GM23338 (cell line): ENCODE data around the gene HEXD. TPM values are rescaled to one million over a fixed set of nuclear protein-coding genes. Genes with fewer than 3 reads are reported as not detected.

Experiments
- ATAC-seq: fragments of 200-7000 bp; cut with Tn5 transposase; 3 replicates; pipeline ENCODE4 v1.9.1; 2020
- DNase-seq: peaks from one replicate; pipeline ENCODE4 v3.0.0-alpha.2; 2015; ENCODE audit warnings: low spot score
- H2AFZ ChIP-seq: fragments of 200-600 bp; sonication (generic); 2 replicates; pipeline ENCODE4 v1.8.0; 2016; ENCODE audit warnings: antibody characterized with exemption, mild to moderate bottlenecking, moderate library complexity
- H3F3A ChIP-seq: fragments of 200-600 bp; sonication (generic); replicated peaks from 2 replicates; pipeline ENCODE4 v1.8.0; 2017; ENCODE audit warnings: antibody characterized with exemption, mixed run types, low read depth
- H3K27ac ChIP-seq: fragments of 200-600 bp; sonication (generic); 2 replicates; pipeline ENCODE4 v1.6.1; 2016; ENCODE audit warnings: low read depth
- H3K27me3 ChIP-seq: fragments of 200-600 bp; sonication (generic); 2 replicates; pipeline ENCODE4 v1.8.0; 2016; ENCODE audit warnings: mild to moderate bottlenecking, mixed run types, moderate library complexity; ENCODE audit not compliant: insufficient read depth
- H3K36me3 ChIP-seq: fragments of 200-600 bp; sonication (generic); 2 replicates; pipeline ENCODE4 v1.8.0; 2016; ENCODE audit warnings: mild to moderate bottlenecking; ENCODE audit not compliant: insufficient read depth
- H3K4me1 ChIP-seq: fragments of 200-600 bp; sonication (generic); 2 replicates; pipeline ENCODE4 v1.8.0; 2016; ENCODE audit warnings: mild to moderate bottlenecking, moderate library complexity; ENCODE audit not compliant: insufficient read depth
- H3K4me2 ChIP-seq: fragments of 200-600 bp; sonication (generic); 2 replicates; pipeline ENCODE4 v1.7.1; 2017; ENCODE audit warnings: mixed run types
- H3K4me3 ChIP-seq: fragments of 200-600 bp; sonication (generic); 2 replicates; pipeline ENCODE4 v1.6.1; 2016; ENCODE audit warnings: mixed run types
- H3K79me2 ChIP-seq: fragments of 200-600 bp; sonication (generic); replicated peaks from 2 replicates; pipeline ENCODE4 v1.8.0; 2017; ENCODE audit warnings: mild to moderate bottlenecking; ENCODE audit not compliant: insufficient read depth
- H3K9me2 ChIP-seq: fragments of 200-600 bp; sonication (generic); 2 replicates; pipeline ENCODE4 v1.8.0; 2017; ENCODE audit not compliant: insufficient read depth
- H4K20me1 ChIP-seq: fragments of 200-600 bp; sonication (generic); replicated peaks from 2 replicates; pipeline ENCODE4 v1.8.0; 2017; ENCODE audit warnings: mild to moderate bottlenecking; ENCODE audit not compliant: insufficient read depth
- H3K27ac Mint-ChIP-seq: 2 replicates; pipeline ENCODE4 v1.8.0; 2020; ENCODE audit warnings: inconsistent platforms, mild to moderate bottlenecking, moderate library complexity, mixed read lengths
- H3K27me3 Mint-ChIP-seq: 3 replicates; pipeline ENCODE4 v1.8.0; 2022; ENCODE audit warnings: low read depth, mild to moderate bottlenecking, moderate library complexity, mixed read lengths, inconsistent platforms; ENCODE audit not compliant: insufficient read depth, poor library complexity
- H3K36me3 Mint-ChIP-seq: 3 replicates; pipeline ENCODE4 v1.8.0; 2021; ENCODE audit warnings: low read depth, mild to moderate bottlenecking, inconsistent platforms, moderate library complexity, mixed read lengths
- H3K4me1 Mint-ChIP-seq: 3 replicates; pipeline ENCODE4 v1.8.0; 2020; ENCODE audit warnings: mild to moderate bottlenecking, inconsistent platforms, mixed read lengths
- H3K4me3 Mint-ChIP-seq: 3 replicates; pipeline ENCODE4 v1.8.0; 2021; ENCODE audit warnings: moderate library complexity, mild to moderate bottlenecking, inconsistent platforms, mixed read lengths
- H3K9me3 Mint-ChIP-seq: 3 replicates; pipeline ENCODE4 v1.8.0; 2020; ENCODE audit warnings: moderate library complexity, mild to moderate bottlenecking, inconsistent platforms, mixed read lengths
- CREB1 ChIP-seq: fragments of 250-450 bp; sonication (Bioruptor Pico); IDR thresholded peaks from 2 replicates; pipeline ENCODE4 v1.5.0; 2020; ENCODE audit warnings: low read depth, mild to moderate bottlenecking, moderate library complexity
- EZH2 ChIP-seq: fragments of 200-600 bp; sonication (generic); IDR thresholded peaks from one replicate; pipeline ENCODE4 v1.8.0; 2017; ENCODE audit warnings: antibody characterized with exemption, mild to moderate bottlenecking, low read depth; ENCODE audit not compliant: unreplicated experiment
- EZH2phosphoT487 ChIP-seq: fragments of 200-600 bp; sonication (generic); IDR thresholded peaks from one replicate; pipeline ENCODE4 v1.8.1; 2018; ENCODE audit warnings: antibody characterized with exemption; ENCODE audit not compliant: unreplicated experiment
- JUNB ChIP-seq: IDR thresholded peaks from one replicate; pipeline ENCODE4 v1.6.1; 2016; ENCODE audit warnings: antibody characterized with exemption; ENCODE audit not compliant: unreplicated experiment
- NANOG ChIP-seq: IDR thresholded peaks from 2 replicates; pipeline ENCODE4 v1.6.1; 2016; ENCODE audit warnings: antibody characterized with exemption, borderline replicate concordance
- POLR2AphosphoS5 ChIP-seq: IDR thresholded peaks from 2 replicates; pipeline ENCODE4 v1.6.1; 2016; ENCODE audit warnings: antibody characterized with exemption, low read depth
- STAT1 ChIP-seq: IDR thresholded peaks from one replicate; pipeline ENCODE4 v1.6.1; 2016; ENCODE audit warnings: antibody characterized with exemption; ENCODE audit not compliant: unreplicated experiment
- ZNF114 ChIP-seq: fragments of 250-450 bp; sonication (Bioruptor Pico); IDR thresholded peaks from 2 replicates; pipeline ENCODE4 v1.5.0; 2020; ENCODE audit warnings: mild to moderate bottlenecking, moderate library complexity
- ZNF331 ChIP-seq: fragments of 250-450 bp; sonication (Bioruptor Pico); IDR thresholded peaks from 2 replicates; pipeline ENCODE4 v1.5.0; 2020; ENCODE audit warnings: low read depth, mild to moderate bottlenecking, moderate library complexity
- polyA plus RNA-seq: library from polyadenylated mRNA; unstranded; fragments of >200 nt; fragmentation: Nextera tagmentation; extraction: Ambion mirVana; gene quantifications from 2 replicates; pipeline ENCODE4 v1.2.1, GENCODE V29; 2016
- total RNA-seq: library from RNA; depleted of rRNA; stranded (reverse); fragments of >200 nt; shearing (Covaris generic); gene quantifications from 2 replicates; pipeline ENCODE4 v1.2.3, GENCODE V29; 2014
- TF ChIP-seq, protein P1 (sequence below): IDR thresholded peaks from 2 replicates; pipeline ENCODE4 v1.6.1; 2016; ENCODE audit warnings: antibody characterized with exemption
- TF ChIP-seq, protein P2 (sequence below), 2 experiments: fragments of 200-600 bp in 1 of 2; sonication (generic) in 1 of 2; conservative IDR thresholded peaks; 2 replicates each; pipeline versions ENCODE4 v1.5.1 to v1.6.1; 2016 to 2017; ENCODE audit warnings: antibody characterized with exemption in 2 of 2, low read depth in 2 of 2, mild to moderate bottlenecking in 2 of 2, moderate library complexity in 1 of 2
- TF ChIP-seq, protein P3 (sequence below): IDR thresholded peaks from one replicate; pipeline ENCODE4 v1.6.1; 2018; ENCODE audit warnings: antibody characterized with exemption; ENCODE audit not compliant: unreplicated experiment

HEXD gene
- total and polyA plus RNA-seq, 2 experiments from 2014 or later: 11.9 to 31.1 TPM

DNA sequence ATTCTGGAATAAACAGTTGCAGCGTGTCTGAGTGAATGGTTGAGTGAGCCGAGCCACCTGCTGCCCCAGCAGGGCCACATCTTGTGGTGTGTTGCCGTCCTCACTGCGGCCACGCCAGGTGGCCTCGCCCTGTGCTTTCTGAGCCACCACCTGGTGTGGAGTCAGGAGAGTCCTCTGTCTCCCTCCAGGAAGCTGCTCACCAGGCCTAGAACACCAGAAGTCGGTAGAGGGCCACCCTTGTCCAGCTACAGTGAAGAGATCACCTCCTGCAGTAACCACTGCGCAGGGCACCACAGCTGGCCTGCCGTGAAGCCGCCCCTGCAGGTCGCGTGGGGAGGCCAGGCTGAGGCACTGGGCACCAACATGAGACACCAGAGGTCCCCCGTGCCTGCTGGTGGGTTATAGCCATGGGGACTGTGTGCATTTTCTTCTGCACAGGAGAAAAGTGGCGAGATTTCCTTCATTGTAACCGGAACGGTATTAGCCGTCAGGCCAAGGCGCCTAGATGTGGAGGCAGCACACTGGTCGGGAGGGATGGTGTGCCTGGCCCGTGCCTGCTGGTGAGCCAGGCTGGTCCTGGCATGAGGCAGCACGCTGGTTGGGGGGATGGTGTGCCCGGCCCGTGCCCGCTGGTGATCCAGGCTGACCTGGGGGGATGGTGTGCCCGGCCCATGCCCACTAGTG lies 72.5 kb downstream of the HEXD start:
- DNase-seq (no peak), ATAC-seq (no peak)
- H3K4me3 ChIP-seq: no peak overlapping the region
- no peaks in the 10 kb centered on the region for H4K20me1 ChIP-seq
- no peaks in the 10 kb centered on the region for H3K27me3 ChIP-seq
- peaks cover 6% of the 10 kb centered on the region; the same call in 2 of the 3 replicates for H3K9me3 Mint-ChIP-seq
- TF ChIP-seq, protein P1, sequence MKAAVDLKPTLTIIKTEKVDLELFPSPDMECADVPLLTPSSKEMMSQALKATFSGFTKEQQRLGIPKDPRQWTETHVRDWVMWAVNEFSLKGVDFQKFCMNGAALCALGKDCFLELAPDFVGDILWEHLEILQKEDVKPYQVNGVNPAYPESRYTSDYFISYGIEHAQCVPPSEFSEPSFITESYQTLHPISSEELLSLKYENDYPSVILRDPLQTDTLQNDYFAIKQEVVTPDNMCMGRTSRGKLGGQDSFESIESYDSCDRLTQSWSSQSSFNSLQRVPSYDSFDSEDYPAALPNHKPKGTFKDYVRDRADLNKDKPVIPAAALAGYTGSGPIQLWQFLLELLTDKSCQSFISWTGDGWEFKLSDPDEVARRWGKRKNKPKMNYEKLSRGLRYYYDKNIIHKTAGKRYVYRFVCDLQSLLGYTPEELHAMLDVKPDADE: no peak
- no peak for TF ChIP-seq ZNF114 (CRISPR knock-in tag)
- TF ChIP-seq EZH2: no peak
- TF ChIP-seq CREB1: no peak
- TF ChIP-seq NANOG: no peak
- H3K36me3 ChIP-seq: no peaks in the 10 kb centered on the region
- no peak overlapping the region for H3K27ac Mint-ChIP-seq
- no peaks in the 10 kb centered on the region for H3K9me2 ChIP-seq
- no peak overlapping the region for H3K4me2 ChIP-seq
- H3K36me3 Mint-ChIP-seq: peaks cover 26% of the 10 kb centered on the region
- H3K27me3 Mint-ChIP-seq: peaks cover 22% of the 10 kb centered on the region
- peaks cover 12% of the 10 kb centered on the region for H3K4me1 ChIP-seq
- peaks cover 12% of the 10 kb centered on the region; the same call in 1 of the 2 replicates for H3F3A ChIP-seq
- no peak overlapping the region for H3K4me3 Mint-ChIP-seq
- peaks cover 5% of the 10 kb centered on the region; the same call in 2 of the 3 replicates for H3K4me1 Mint-ChIP-seq
- no peak overlapping the region for H2AFZ ChIP-seq
- H3K79me2 ChIP-seq: no peaks in the 10 kb centered on the region
- no peak overlapping the region for H3K27ac ChIP-seq

DNA sequence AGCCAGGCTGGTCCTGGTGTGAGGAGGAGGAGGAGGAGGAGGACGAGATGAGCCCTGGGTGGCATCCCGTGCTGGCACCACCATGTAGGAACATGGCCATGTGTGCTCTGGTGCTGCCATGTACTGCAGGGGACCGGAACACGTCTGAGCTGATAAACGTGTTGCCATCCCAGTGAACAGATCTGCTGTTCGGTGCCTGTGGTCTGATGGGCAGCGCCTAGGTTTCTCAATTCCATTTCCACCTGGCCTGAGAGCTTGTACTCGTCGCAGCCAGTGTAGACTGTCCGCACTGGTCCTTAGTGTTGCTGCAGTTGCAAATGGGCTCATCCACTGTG lies 73.0 kb downstream of the HEXD start:
- H2AFZ ChIP-seq: no peak overlapping the region
- no peak overlapping the region for H3K27ac ChIP-seq
- H3K4me1 ChIP-seq: peaks cover 17% of the 10 kb centered on the region
- DNase-seq (no peak), ATAC-seq (no peak)
- no peaks in the 10 kb centered on the region for H4K20me1 ChIP-seq
- H3K27me3 Mint-ChIP-seq: peaks cover 25% of the 10 kb centered on the region
- H3K36me3 ChIP-seq: no peaks in the 10 kb centered on the region
- peaks cover 21% of the 10 kb centered on the region for H3K36me3 Mint-ChIP-seq
- no peak overlapping the region for H3K4me2 ChIP-seq
- H3K4me1 Mint-ChIP-seq: peaks cover 5% of the 10 kb centered on the region; the same call in 2 of the 3 replicates
- H3K27me3 ChIP-seq: peaks cover 3% of the 10 kb centered on the region
- no peaks in the 10 kb centered on the region for H3K79me2 ChIP-seq
- H3K9me3 Mint-ChIP-seq: peaks cover 6% of the 10 kb centered on the region; the same call in 2 of the 3 replicates
- peaks cover 17% of the 10 kb centered on the region; the same call in 1 of the 2 replicates for H3F3A ChIP-seq
- no peaks in the 10 kb centered on the region for H3K9me2 ChIP-seq
- no peak overlapping the region for H3K4me3 ChIP-seq
- no peak overlapping the region for H3K27ac Mint-ChIP-seq
- no peak overlapping the region for H3K4me3 Mint-ChIP-seq
- TF ChIP-seq CREB1 (no peak), JUNB (no peak), POLR2AphosphoS5 (no peak), EZH2phosphoT487 (no peak), STAT1 (no peak), ZNF331 (CRISPR knock-in tag) (no peak)
- TF ChIP-seq, protein P2, sequence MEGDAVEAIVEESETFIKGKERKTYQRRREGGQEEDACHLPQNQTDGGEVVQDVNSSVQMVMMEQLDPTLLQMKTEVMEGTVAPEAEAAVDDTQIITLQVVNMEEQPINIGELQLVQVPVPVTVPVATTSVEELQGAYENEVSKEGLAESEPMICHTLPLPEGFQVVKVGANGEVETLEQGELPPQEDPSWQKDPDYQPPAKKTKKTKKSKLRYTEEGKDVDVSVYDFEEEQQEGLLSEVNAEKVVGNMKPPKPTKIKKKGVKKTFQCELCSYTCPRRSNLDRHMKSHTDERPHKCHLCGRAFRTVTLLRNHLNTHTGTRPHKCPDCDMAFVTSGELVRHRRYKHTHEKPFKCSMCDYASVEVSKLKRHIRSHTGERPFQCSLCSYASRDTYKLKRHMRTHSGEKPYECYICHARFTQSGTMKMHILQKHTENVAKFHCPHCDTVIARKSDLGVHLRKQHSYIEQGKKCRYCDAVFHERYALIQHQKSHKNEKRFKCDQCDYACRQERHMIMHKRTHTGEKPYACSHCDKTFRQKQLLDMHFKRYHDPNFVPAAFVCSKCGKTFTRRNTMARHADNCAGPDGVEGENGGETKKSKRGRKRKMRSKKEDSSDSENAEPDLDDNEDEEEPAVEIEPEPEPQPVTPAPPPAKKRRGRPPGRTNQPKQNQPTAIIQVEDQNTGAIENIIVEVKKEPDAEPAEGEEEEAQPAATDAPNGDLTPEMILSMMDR (conservative IDR thresholded peaks at IDR 0.05; ENCODE audit: low read depth in 2 of 2): no peak
- TF ChIP-seq, protein P3, sequence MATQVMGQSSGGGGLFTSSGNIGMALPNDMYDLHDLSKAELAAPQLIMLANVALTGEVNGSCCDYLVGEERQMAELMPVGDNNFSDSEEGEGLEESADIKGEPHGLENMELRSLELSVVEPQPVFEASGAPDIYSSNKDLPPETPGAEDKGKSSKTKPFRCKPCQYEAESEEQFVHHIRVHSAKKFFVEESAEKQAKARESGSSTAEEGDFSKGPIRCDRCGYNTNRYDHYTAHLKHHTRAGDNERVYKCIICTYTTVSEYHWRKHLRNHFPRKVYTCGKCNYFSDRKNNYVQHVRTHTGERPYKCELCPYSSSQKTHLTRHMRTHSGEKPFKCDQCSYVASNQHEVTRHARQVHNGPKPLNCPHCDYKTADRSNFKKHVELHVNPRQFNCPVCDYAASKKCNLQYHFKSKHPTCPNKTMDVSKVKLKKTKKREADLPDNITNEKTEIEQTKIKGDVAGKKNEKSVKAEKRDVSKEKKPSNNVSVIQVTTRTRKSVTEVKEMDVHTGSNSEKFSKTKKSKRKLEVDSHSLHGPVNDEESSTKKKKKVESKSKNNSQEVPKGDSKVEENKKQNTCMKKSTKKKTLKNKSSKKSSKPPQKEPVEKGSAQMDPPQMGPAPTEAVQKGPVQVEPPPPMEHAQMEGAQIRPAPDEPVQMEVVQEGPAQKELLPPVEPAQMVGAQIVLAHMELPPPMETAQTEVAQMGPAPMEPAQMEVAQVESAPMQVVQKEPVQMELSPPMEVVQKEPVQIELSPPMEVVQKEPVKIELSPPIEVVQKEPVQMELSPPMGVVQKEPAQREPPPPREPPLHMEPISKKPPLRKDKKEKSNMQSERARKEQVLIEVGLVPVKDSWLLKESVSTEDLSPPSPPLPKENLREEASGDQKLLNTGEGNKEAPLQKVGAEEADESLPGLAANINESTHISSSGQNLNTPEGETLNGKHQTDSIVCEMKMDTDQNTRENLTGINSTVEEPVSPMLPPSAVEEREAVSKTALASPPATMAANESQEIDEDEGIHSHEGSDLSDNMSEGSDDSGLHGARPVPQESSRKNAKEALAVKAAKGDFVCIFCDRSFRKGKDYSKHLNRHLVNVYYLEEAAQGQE: no peak
